GM19099 (cell line): ENCODE data around the gene GARNL3.

Source experiments
- POLR2A ChIP-seq: IDR thresholded peaks from 3 replicates; pipeline ENCODE4 v1.6.1; 2011; ENCODE audit warnings: low read depth; ENCODE audit not compliant: insufficient read length; ENCODE audit errors: extremely low read depth

GARNL3 gene

GRCh38 chr9:127281891-127282290 is 17.3 kb downstream of the GARNL3 start:
- TF ChIP-seq POLR2A, result no peak

- TF ChIP-seq POLR2A, result no peak
Measured at GRCh38 chr9:127282611-127283010, 18.0 kb downstream of the GARNL3 start.

GRCh38 chr9:127283135-127283534 is 18.6 kb downstream of the GARNL3 start:
- no peak for TF ChIP-seq POLR2A

- no peak for TF ChIP-seq POLR2A
Measured at GRCh38 chr9:127283917-127284497, 19.4 kb downstream of the GARNL3 start.

GRCh38 chr9:127285965-127286364 is 21.4 kb downstream of the GARNL3 start:
- TF ChIP-seq POLR2A, result no peak

- TF ChIP-seq POLR2A, result no peak
Measured at GRCh38 chr9:127290561-127291065, 26.0 kb downstream of the GARNL3 start.

GRCh38 chr9:127291246-127291778 is 26.7 kb downstream of the GARNL3 start:
- TF ChIP-seq POLR2A, result no peak

- TF ChIP-seq POLR2A, result no peak
Measured at GRCh38 chr9:127292415-127292814, 27.8 kb downstream of the GARNL3 start.

- TF ChIP-seq POLR2A, result no peak
Measured at GRCh38 chr9:127293328-127293727, 28.8 kb downstream of the GARNL3 start.

- no peak for TF ChIP-seq POLR2A
Measured at GRCh38 chr9:127293767-127294166, 29.2 kb downstream of the GARNL3 start.

- no peak for TF ChIP-seq POLR2A
Measured at GRCh38 chr9:127295005-127295404, 30.4 kb downstream of the GARNL3 start.

- no peak for TF ChIP-seq POLR2A
Measured at GRCh38 chr9:127300886-127301447, 36.4 kb downstream of the GARNL3 start.

GRCh38 chr9:127303830-127304229 is 39.3 kb downstream of the GARNL3 start:
- no peak for TF ChIP-seq POLR2A

GRCh38 chr9:127305206-127305837 is 40.7 kb downstream of the GARNL3 start:
- no peak for TF ChIP-seq POLR2A

GRCh38 chr9:127305838-127306226 is 41.3 kb downstream of the GARNL3 start:
- no peak for TF ChIP-seq POLR2A

- TF ChIP-seq POLR2A, result no peak
Measured at GRCh38 chr9:127307802-127308201, 43.2 kb downstream of the GARNL3 start.
